Loucy (cell line): Measurements from ENCODE around the gene HAO2.

Experiments used
- H2AFZ ChIP-seq: fragments of 200-600 bp; sonication (generic); 2 replicates; pipeline ENCODE4 v1.6.0; 2016; ENCODE audit warnings: antibody characterized with exemption, mild to moderate bottlenecking, low read length, moderate library complexity
- H3F3A ChIP-seq: fragments of 200-600 bp; 2 replicates; pipeline ENCODE4 v1.6.0; 2016; ENCODE audit warnings: antibody characterized with exemption, low read depth, mild to moderate bottlenecking
- H3K27me3 ChIP-seq: fragments of 200-600 bp; sonication (generic); 2 replicates; pipeline ENCODE4 v1.6.1; 2014; ENCODE audit warnings: low read length, mild to moderate bottlenecking; ENCODE audit not compliant: insufficient read depth, poor library complexity, severe bottlenecking
- H3K36me3 ChIP-seq: fragments of 200-600 bp; sonication (generic); 2 replicates; pipeline ENCODE4 v1.6.1; 2016; ENCODE audit warnings: low read length; ENCODE audit not compliant: insufficient read depth
- H3K4me1 ChIP-seq: fragments of 200-600 bp; sonication (generic); 2 replicates; pipeline ENCODE4 v1.5.1; 2014; ENCODE audit warnings: low read length, mild to moderate bottlenecking; ENCODE audit not compliant: insufficient read depth, poor library complexity, severe bottlenecking
- H3K4me2 ChIP-seq: fragments of 200-600 bp; sonication (generic); 2 replicates; pipeline ENCODE4 v1.6.0; 2014; ENCODE audit warnings: antibody characterized with exemption, low read length, low read depth, mild to moderate bottlenecking; ENCODE audit not compliant: poor library complexity, severe bottlenecking
- H3K4me3 ChIP-seq: fragments of 200-600 bp; sonication (generic); 2 replicates; pipeline ENCODE4 v1.5.1; 2014; ENCODE audit warnings: low read length, mild to moderate bottlenecking, mixed read lengths; ENCODE audit not compliant: poor library complexity, severe bottlenecking
- H3K79me2 ChIP-seq: fragments of 200-600 bp; sonication (generic); 2 replicates; pipeline ENCODE4 v1.6.1; 2014; ENCODE audit warnings: low read length; ENCODE audit not compliant: insufficient read depth
- H3K9ac ChIP-seq: fragments of 200-600 bp; sonication (generic); 2 replicates; pipeline ENCODE4 v1.6.0; 2014; ENCODE audit warnings: mild to moderate bottlenecking, low read depth, low read length, moderate library complexity; ENCODE audit not compliant: poor library complexity, severe bottlenecking
- H3K9me2 ChIP-seq: fragments of 200-600 bp; sonication (generic); replicated peaks from 2 replicates; pipeline ENCODE4 v1.6.1; 2016; ENCODE audit warnings: low read depth, low read length, mixed read lengths
- H3K9me3 ChIP-seq: fragments of 200-600 bp; sonication (generic); 2 replicates; pipeline ENCODE4 v1.6.1; 2014; ENCODE audit warnings: mild to moderate bottlenecking, antibody characterized with exemption, low read length, low read depth; ENCODE audit not compliant: insufficient read depth
- H4K20me1 ChIP-seq: fragments of 200-600 bp; sonication (generic); 2 replicates; pipeline ENCODE4 v1.6.0; 2014; ENCODE audit warnings: antibody characterized with exemption, low read length, mild to moderate bottlenecking; ENCODE audit not compliant: insufficient read depth, poor library complexity, severe bottlenecking
- CTCF ChIP-seq: fragments of 200-600 bp; sonication (generic); conservative IDR thresholded peaks from 2 replicates; pipeline ENCODE4 v1.5.1; 2014; ENCODE audit warnings: mild to moderate bottlenecking, antibody characterized with exemption, low read length
- EZH2phosphoT487 ChIP-seq: fragments of 200-600 bp; IDR thresholded peaks from 2 replicates; pipeline ENCODE4 v1.6.1; 2018; ENCODE audit warnings: antibody characterized with exemption, mild to moderate bottlenecking, moderate library complexity, borderline replicate concordance

Gene HAO2

GRCh38 chr1:119338004-119338403, 30.6 kb upstream of the HAO2 start:
- H3K79me2 ChIP-seq: no peaks in the 10 kb centered on the region
- no peak overlapping the region for H3K4me2 ChIP-seq
- no peaks in the 10 kb centered on the region for H3K9me3 ChIP-seq
- H3K9ac ChIP-seq: no peak overlapping the region
- no peaks in the 10 kb centered on the region for H3F3A ChIP-seq
- no peak overlapping the region for H3K4me3 ChIP-seq
- no peaks in the 10 kb centered on the region for H3K9me2 ChIP-seq
- H3K36me3 ChIP-seq: no peaks in the 10 kb centered on the region
- TF ChIP-seq EZH2phosphoT487 (no peak), CTCF (no peak)
- peaks cover 5% of the 10 kb centered on the region for H3K27me3 ChIP-seq
- H3K4me1 ChIP-seq: no peaks in the 10 kb centered on the region
- no peaks in the 10 kb centered on the region for H4K20me1 ChIP-seq
- no peak overlapping the region for H2AFZ ChIP-seq

- Histone ChIP-seq H4K20me1 (no peaks in the 10 kb centered on the region), H3K4me1 (no peaks in the 10 kb centered on the region), H3K9me3 (no peaks in the 10 kb centered on the region), H3F3A (no peaks in the 10 kb centered on the region), H3K4me2 (no peak overlapping the region), H3K79me2 (no peaks in the 10 kb centered on the region), H3K27me3 (peaks cover 5% of the 10 kb centered on the region), H2AFZ (no peak overlapping the region), H3K36me3 (no peaks in the 10 kb centered on the region), H3K4me3 (no peak overlapping the region), H3K9ac (no peak overlapping the region), H3K9me2 (no peaks in the 10 kb centered on the region)
- TF ChIP-seq EZH2phosphoT487: no peak
- no peak for TF ChIP-seq CTCF
Measured at GRCh38 chr1:119338757-119339156, 29.8 kb upstream of the HAO2 start.

- H3K36me3 ChIP-seq: no peaks in the 10 kb centered on the region
Measured at GRCh38 chr1:119340861-119341261, 27.7 kb upstream of the HAO2 start.

More at GRCh38 chr1:119340861-119341261, 27.7 kb upstream of the HAO2 start:
- no peaks in the 10 kb centered on the region for H3K79me2 ChIP-seq
- H3F3A ChIP-seq: no peaks in the 10 kb centered on the region
- no peak overlapping the region for H2AFZ ChIP-seq
- no peak overlapping the region for H3K9ac ChIP-seq
- no peak overlapping the region for H3K4me2 ChIP-seq
- H3K27me3 ChIP-seq: peaks cover 5% of the 10 kb centered on the region
- H4K20me1 ChIP-seq: no peaks in the 10 kb centered on the region
- H3K9me3 ChIP-seq: no peaks in the 10 kb centered on the region
- no peaks in the 10 kb centered on the region for H3K4me1 ChIP-seq
- no peaks in the 10 kb centered on the region for H3K9me2 ChIP-seq
- no peak overlapping the region for H3K4me3 ChIP-seq
- no peak for TF ChIP-seq CTCF
- TF ChIP-seq EZH2phosphoT487: no peak
